T47D (cell line): ENCODE results near the gene CENPP.

Source experiments
- DNase-seq, 2 experiments: peaks; one replicate each; pipeline versions ENCODE4 v3.0.0 to v3.0.0-alpha.2; 2011 to 2012; ENCODE audit warnings: low read depth in 1 of 2, low spot score in 1 of 2
- JUND ChIP-seq: IDR thresholded peaks from 2 replicates; pipeline ENCODE4 v1.6.1; 2012; ENCODE audit warnings: low read depth
- in situ Hi-C: cut with HindIII; loops from 2 replicates; pipeline ENCODE4 v1.10.0; 2016; ENCODE audit warnings: low sequenced_read_pairs, low pct_unique_long_range_greater_than_20kb

CENPP gene

GRCh38 chr9:92463387-92463786, 137.6 kb downstream of the CENPP start:
- DNase-seq: no peak
- in situ Hi-C loops: no loop called here
- TF ChIP-seq JUND: no peak

GRCh38 chr9:92463984-92464383, 138.2 kb downstream of the CENPP start:
- in situ Hi-C loops: no loop called here
- no peak for TF ChIP-seq JUND
- no peak for DNase-seq

DNA sequence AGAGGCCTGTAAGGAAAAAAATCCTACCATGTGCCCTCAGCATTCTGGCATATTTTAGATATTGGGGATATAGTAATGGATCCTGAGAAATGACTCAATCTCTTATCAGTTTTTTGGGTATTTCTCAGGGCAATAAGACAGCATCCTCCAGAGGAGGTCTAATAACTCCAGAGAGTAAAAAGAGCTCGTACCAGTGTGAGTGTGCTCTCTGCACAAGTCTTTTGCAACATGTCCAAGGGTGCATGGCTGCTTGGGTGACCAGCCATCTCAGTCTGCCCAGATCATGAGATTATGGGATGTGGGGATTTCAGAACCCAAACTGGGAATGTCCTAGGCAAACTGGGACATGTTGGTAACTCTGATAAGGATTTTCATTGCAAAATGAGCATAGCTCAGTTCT, 141.3 kb downstream of the CENPP start:
- no peak for DNase-seq
- in situ Hi-C loops: no loop called here

GRCh38 chr9:92467511-92467910, 141.8 kb downstream of the CENPP start:
- in situ Hi-C loops: no loop called here
- DNase-seq: no peak

More for the DNA sequence above, 141.3 kb downstream of the CENPP start:
- no peak for TF ChIP-seq JUND

GRCh38 chr9:92468206-92468605, 142.5 kb downstream of the CENPP start:
- TF ChIP-seq JUND: no peak
- in situ Hi-C loops: no loop called here

More at GRCh38 chr9:92467511-92467910, 141.8 kb downstream of the CENPP start:
- TF ChIP-seq JUND: no peak

GRCh38 chr9:92474587-92474986, 148.8 kb downstream of the CENPP start:
- no peak for DNase-seq
- TF ChIP-seq JUND: no peak
- in situ Hi-C loops: no loop called here

More at GRCh38 chr9:92468206-92468605, 142.5 kb downstream of the CENPP start:
- DNase-seq: no peak

DNA sequence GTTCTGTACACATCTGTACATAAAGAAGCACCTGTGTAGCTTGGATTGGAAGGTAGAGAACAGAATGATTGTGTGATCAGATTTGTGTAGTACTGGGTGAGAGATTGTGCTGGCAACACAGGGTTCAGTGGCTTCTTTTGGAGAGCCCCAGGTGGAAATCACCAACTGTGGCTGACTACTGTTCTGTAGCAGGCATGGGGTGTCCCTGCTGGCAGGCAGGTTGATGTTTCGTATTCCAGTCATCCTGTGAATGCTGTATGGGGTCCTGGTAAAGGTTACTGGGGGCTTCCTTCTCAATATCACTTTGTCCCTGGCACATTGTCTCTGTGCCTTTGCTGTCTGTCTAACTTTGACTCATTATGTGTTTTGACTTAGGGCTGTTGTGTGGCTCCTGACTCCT, 151.2 kb downstream of the CENPP start:
- DNase-seq: no peak
- no peak for TF ChIP-seq JUND
- in situ Hi-C loops: no loop called here

DNA sequence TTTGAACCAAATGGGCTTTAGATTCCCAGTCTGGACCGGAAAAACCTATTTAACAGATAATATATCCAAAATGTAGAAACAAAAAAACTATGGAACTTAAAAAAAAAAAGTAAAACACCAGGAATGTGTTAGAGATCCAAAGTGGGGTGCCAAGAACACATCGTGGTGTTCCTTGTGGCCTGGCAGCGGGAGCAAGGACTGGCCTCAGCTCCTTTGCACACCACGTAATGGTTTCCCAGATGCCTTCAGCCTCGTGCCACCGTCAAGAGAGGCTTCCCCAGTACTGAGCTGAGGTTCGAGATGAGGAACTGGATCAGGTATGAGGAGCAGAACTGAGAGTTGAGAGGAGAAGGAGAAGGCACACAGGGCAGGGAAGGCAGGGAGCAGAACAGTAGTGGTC, 153.0 kb downstream of the CENPP start:
- in situ Hi-C loops: no loop called here
- no peak for DNase-seq
- no peak for TF ChIP-seq JUND

GRCh38 chr9:92479346-92479745, 153.6 kb downstream of the CENPP start:
- DNase-seq: no peak
- in situ Hi-C loops: no loop called here

GRCh38 chr9:92480291-92480771, 154.6 kb downstream of the CENPP start:
- DNase-seq: no peak
- TF ChIP-seq JUND: no peak
- in situ Hi-C loops: no loop called here

More at GRCh38 chr9:92479346-92479745, 153.6 kb downstream of the CENPP start:
- TF ChIP-seq JUND: no peak

GRCh38 chr9:92480986-92481633, 155.4 kb downstream of the CENPP start:
- in situ Hi-C loops: no loop called here
- no peak for TF ChIP-seq JUND
- DNase-seq: no peak

DNA sequence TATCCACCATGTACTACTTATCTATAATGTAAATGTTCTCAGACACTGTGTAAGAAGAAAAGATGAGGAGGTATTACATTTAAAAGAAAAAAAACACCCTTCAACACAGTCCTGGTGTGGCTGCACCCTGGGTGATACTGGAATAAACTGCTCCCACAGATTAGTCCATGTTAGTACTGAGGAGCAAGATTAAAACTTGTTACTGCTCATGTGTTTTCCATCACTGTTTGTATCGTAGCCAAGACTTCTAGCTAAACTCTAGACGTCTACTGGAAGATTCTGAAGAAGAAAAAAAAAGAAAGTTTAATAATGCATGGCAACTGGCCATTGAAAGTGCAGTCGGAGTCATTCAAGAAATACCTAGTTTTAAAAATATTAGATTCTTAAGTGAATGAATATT, 156.6 kb downstream of the CENPP start, which contains the start of gene ASPN:
Gene ASPN (minus strand): TSS at position 178 of the 400 bp plus-strand sequence.
- TF ChIP-seq JUND: no peak
- in situ Hi-C loops: no loop called here

GRCh38 chr9:92482805-92483204, 157.1 kb downstream of the CENPP start:
- in situ Hi-C loops: no loop called here
- no peak for DNase-seq
- TF ChIP-seq JUND: no peak

More for the DNA sequence above, 156.6 kb downstream of the CENPP start, which contains the start of gene ASPN:
- DNase-seq: no peak
